Left colon (tissue), 2 donors: ENCODE measurements around the gene MUC16. TPM values are rescaled to one million over a fixed set of nuclear protein-coding genes. Genes with fewer than 3 reads are reported as not detected.
A peak's percentile ranks its signal among the peaks of the same experiment; 100 is the strongest.
"Not testable (repeated sequence)": the region's sequence is repeated elsewhere in the genome, so short reads cannot be mapped to it uniquely, and the experiment has no call there.

Experiments used
- ATAC-seq: fragments of 200-7000 bp; cut with Tn5 transposase; one replicate; pipeline ENCODE4 v1.9.1; 2020; ENCODE audit warnings: mild to moderate bottlenecking, moderate library complexity
- DNase-seq, 2 donors: peaks; one replicate each; pipeline ENCODE4 v3.0.0-alpha.2; 2020
- intact Hi-C, 2 donors: fragments of 100-400 bp; cut with DNase I in 1 of 2; cut with micrococcal nuclease in 1 of 2; formaldehyde crosslinking; loops; one replicate each; pipeline versions ENCODE4 v1.11.2 to v1.14.0; 2022; cut with DNase I, micrococcal nuclease
- long read RNA-seq: library from polyadenylated mRNA; unstranded; transcript quantifications from one replicate; pipeline ENCODE4 v2.0.0, GENCODE V29; 2021
- total RNA-seq, 2 donors: library from RNA; stranded (reverse); fragmentation: NEBNext Ultra II Directional; extraction: Animal tissue kit (Norgen Biotek cat#: 25700); gene quantifications; one replicate each; pipeline ENCODE4 v1.2.1, GENCODE V29; 2021
- donor health status: DM: no; HTN: no; CAD: no.
- donor health status: DM: yes; HTN: yes; CAD: no.

MUC16 gene
- under 1 TPM; under 0.01 to 0.03 TPM for total RNA-seq
- long read RNA-seq: 0 reads

- ATAC-seq: no peak
- DNase-seq: no peak
- intact Hi-C loops: no loop called here
These were observed at the start of gene MUC16 for GRCh38 chr19:9009935-9010651. Gene MUC16, minus strand, starts transcription at chr19:9010409.

DNA sequence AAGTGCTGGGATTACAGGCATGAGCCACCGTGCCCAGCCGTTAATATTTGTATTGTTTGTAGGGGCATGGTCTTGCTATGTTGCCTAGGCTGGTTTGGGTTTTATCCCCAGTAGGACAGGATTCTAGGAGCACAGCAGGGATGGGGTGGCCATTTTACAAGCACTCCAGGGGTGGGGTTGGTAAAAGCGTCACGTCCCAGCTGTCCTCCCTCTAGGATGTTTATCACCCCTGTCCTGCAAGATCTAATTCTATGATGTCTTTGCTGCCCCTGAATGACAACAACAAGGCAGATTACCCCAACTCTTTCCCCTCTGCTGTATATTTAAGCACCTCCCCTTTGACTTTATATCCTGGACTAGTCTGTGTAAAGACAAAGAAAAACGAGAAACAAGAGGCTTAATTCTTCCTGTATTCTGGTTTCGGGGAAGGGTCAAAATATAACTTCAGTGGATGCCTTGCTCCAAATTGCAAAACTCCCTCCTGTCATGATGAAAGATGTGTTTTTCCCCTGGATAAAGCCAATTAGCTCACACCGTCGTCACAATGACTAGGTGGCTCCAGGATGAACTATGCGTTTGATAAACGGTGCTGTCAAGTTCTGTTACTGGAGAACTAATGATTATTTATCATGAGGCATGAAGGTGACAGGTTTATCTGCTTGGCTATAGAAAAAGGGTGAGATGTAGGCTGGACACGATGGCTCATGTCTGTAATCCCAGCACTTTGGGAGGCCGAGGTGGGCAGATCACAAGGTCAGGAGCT is 48.9 kb upstream of the MUC16 start:
- ATAC-seq (no peak), DNase-seq (no peak)
- intact Hi-C loops: no loop called here

DNA sequence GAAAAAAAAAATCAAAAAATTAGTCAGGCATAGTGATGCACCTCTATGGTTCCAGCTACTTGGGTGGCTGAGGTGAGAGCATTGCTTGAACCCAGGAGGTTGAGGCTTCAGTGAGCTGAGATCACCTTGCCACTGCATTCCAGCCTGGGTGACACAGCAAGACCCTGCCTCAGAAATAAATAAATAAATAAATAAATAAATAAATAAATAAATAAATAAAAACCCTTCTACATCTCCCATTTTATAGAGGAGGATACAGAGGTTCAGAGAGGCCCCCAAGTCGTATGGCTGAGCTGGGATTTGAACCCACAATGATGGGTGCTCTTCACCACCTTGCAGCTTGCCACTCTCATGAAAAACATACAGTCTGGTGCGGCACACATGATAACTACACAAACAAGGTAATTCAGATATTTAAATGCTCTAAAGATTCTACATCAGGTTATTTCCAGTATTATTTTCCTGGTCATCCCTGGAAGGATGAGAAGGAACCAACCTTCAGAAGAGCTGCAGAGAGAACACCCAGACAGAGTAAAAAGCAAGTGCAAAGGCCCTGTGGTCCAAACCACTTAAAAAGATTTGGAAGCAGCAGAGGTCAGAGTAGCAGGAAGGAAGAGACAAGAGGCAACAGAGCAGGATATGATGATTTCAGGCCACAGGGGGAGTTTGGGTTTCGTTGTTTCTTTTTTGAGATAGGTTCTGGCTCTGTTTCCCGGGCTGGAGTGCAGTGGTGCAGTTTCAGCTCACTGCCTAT is 47.5 kb upstream of the MUC16 start:
- no peak for DNase-seq

DNA sequence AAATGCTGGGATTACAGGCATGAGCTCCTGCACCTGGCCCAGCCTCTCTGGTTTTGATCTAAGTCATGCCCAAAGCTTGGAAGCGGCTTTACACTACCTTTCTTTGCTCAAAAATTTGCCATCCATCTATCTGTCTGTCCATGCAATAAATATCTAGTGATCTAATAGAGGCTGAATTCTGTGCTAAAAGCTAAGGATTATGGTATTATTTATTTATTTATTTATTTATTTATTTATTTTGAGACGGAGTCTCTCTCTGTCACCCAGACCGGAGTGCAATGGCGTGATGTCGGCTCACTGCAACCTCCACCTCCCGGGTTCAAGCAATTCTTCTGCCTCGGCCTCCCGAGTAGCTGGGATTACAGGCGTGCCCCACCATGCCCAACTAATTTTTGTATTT is 45.9 kb upstream of the MUC16 start:
- ATAC-seq, DNase-seq, intact Hi-C loops: not testable (repeated sequence)

More for the DNA sequence above, 47.5 kb upstream of the MUC16 start:
- no peak for ATAC-seq
- intact Hi-C loops: no loop called here

DNA sequence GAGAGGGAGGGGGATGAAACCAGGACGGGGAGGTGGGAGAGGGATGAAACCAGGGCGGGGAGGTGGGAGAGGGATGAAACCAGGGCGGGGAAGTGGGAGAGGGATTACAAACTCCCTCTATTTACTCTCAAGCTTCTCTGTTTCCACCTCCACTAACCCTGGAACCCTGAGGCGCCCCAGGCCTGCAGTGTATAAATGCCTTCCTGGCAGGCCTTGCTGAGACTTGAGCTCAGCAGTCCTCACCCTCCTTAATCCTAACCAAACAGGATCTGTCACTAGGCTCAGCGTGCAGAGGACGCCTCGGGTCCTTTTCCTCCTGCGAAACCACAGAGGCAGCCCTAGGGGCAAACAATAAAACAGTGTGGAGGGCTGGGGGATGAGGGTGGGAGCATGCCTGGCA is 44.6 kb upstream of the MUC16 start:
- intact Hi-C loops: no loop called here
- DNase-seq (no peak), ATAC-seq (no peak)

- intact Hi-C loops: no loop called here
- no peak for DNase-seq
- ATAC-seq: no peak
These were observed 44.0 kb upstream of the MUC16 start for GRCh38 chr19:9054207-9054606.

DNA sequence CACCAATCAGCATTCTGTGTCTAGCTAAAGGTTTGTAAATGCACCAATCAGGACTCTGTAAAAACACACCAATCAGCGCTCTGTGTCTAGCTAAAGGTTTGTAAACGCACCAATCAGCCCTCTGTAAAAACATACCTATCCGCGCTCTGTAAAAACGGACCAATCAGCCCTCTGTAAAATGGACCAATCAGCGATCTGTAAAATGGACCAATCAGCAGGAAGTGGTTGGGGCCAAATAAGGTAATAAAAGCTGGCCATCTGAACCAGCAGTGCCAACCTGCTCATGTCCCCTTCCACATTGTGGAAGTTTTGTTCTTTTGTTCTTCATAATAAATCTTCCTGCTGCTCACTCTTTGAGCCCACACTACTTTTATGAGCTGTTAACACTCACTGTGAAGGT is 43.5 kb upstream of the MUC16 start:
- ATAC-seq, intact Hi-C loops, DNase-seq: not testable (repeated sequence)

DNA sequence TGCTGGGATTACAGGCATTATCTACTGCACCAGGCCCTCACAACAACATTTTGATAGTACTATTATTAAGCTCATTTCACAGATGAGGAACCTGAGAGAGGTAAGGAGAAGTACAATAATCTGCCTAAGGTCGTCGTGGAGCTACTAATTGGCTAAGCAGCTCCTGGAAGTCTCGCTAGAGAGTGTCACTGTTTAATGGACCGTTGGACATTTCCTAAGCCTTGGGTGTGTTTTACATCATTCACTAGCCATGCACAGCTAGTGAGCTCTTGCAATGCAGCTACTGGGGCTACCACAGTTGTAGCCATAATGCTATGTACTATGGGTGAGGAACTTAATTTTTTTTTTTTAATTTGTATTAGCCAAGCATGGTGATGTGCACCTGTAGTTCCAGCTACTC is 42.7 kb upstream of the MUC16 start:
- intact Hi-C loops: no loop called here
- ATAC-seq (no peak), DNase-seq (no peak)

- no peak for ATAC-seq
- intact Hi-C loops: no loop called here
- no peak for DNase-seq
These were observed 36.5 kb upstream of the MUC16 start for GRCh38 chr19:9046694-9047093.

GRCh38 chr19:9044449-9044848 is 34.2 kb upstream of the MUC16 start:
- intact Hi-C loops: no loop called here
- no peak for ATAC-seq

GRCh38 chr19:9043524-9043923 is 33.3 kb upstream of the MUC16 start:
- no peak for DNase-seq
- intact Hi-C loops: no loop called here
- no peak for ATAC-seq

More at GRCh38 chr19:9044449-9044848, 34.2 kb upstream of the MUC16 start:
- no peak for DNase-seq

GRCh38 chr19:9041023-9041422 is 30.8 kb upstream of the MUC16 start:
- no peak for DNase-seq
- no peak for ATAC-seq
- intact Hi-C loops: no loop called here

- no peak for DNase-seq
- ATAC-seq: no peak
- intact Hi-C loops: no loop called here
These were observed 29.9 kb upstream of the MUC16 start for GRCh38 chr19:9040131-9040530.

DNA sequence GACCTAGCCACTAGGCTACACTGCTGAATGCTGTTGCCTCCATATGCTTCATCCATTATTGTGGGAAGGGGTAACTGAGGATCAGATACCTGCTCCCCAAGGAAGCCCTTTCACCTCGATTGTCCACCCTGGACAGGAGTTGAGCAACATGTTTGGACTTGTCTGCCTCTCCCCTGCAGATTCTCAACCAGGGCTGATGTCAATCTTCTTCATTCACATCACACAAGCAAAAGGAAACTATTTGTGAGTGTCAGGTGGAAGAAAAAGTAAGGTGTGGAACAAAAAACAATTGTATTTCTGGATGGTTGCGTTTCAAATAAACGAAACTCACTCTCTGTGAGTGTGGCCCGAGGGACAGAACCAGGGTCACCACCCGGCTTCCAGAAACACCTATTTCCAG is 29.5 kb upstream of the MUC16 start:
- no peak for ATAC-seq
- intact Hi-C loops: no loop called here
- DNase-seq: no peak

DNA sequence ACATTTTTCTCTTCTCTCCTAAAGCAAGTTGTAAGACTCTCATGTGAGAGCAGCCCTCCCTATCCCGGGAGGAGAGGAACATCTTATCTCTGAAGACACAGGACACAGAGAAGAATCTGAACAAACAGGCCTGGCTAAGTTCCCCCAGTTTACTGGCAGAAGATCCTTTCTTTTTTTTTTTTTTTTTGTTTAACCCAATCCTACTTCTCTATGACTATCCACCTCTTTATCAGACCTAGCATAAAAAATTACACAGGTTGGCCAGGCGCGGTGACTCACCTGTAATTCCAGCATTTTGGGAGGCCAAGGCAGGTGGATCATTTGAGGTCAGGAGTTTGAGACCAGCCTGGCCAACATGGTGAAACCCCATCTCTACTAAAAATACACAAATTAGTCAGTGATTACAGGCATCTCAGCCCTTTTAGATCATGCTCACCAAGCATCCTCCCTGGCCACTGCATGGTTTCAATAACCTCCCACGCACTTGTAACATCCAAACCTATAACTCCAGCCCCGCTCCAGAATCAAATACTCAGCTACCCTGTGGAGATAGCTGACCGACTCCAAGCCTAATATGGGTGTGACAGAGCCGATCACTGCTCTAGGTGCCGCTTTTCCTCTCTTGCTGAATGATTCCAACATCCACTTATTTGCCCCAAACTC is 27.3 kb upstream of the MUC16 start:
- ATAC-seq (no peak), DNase-seq (no peak)
- intact Hi-C loops: no loop called here

- intact Hi-C loops: no loop called here
- ATAC-seq: peak; percentile 37
These were observed 22.0 kb upstream of the MUC16 start for GRCh38 chr19:9032136-9032631.

DNA sequence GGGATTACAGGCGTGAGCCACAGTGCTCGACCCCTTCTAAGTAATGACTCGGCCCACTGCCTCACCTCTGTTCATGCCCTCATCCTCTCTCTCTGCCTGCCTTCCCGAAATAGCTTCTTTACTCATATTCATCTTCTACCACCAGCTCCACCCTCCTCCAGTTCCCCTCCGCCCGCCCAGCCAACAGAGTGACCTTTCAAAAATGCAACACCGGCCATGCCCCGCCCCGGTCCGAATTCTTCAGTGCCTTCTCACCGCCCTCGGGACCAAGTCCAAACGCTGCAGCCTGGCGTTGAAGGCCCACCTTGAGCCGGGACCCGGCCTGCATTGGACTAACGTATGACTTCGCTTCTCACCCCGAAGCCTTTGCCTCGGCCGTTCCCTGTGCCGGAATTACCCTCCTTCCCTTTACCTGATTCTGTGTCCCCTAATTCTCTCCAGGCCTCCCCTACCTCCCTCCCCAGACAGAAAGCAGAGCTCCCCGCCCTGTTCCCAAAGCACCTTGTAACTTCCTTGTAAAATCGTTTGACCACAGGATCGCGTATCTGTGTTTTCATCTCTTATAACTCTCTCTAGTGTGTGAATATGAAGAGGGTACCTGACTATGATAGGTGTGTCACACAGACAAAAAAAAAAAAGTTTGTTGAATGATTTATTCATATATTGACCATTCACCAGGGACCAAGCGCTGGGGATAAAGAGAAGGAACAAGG is 8.1 kb upstream of the MUC16 start:
- DNase-seq (no peak), ATAC-seq (no peak)
- intact Hi-C loops: no loop called here

More at GRCh38 chr19:9032136-9032631, 22.0 kb upstream of the MUC16 start:
- peak in 1 of 2 donors; percentile 22 for DNase-seq

DNA sequence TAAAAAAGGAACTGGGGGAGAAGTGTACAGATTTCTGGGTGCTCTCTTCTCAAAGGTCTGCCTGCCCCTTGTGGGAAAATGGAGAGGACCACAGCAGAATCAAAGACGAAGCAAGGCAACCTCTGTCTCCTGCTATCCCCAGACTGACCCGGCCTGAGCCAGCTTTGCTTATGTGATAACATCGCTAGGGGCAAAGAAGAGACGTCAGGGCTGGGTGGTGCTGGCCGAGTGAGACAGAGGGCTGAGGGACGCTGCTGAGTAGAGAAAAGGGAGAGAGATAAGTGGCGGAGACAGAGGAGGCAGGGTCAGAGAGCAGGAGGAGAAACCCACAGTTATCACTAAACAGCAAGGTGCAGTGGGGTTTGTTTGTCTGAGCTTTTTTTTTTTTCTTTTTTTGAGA is 4.6 kb upstream of the MUC16 start:
- DNase-seq: no peak
- no peak for ATAC-seq
- intact Hi-C loops: no loop called here
